H1 (cell line): ENCODE measurements around the gene YIPF1. TPM values are rescaled to one million over a fixed set of nuclear protein-coding genes. Genes with fewer than 3 reads are reported as not detected.

Experiments used
- CTCF ChIA-PET: fragments of 300-600 bp; sonication (Branson Sonifier 250); formaldehyde crosslinking; loops from one replicate; lab custom pipeline; 2021; ENCODE audit not compliant: partially characterized antibody; lab: Charles Lee
- POLR2A ChIA-PET: fragments of 300-600 bp; sonication (Branson Sonifier 250); formaldehyde crosslinking; loops from one replicate; lab custom pipeline; 2021; ENCODE audit warnings: inconsistent platforms; ENCODE audit not compliant: partially characterized antibody; lab: Charles Lee
- DNase-seq, 2 experiments: peaks; one replicate each; pipeline versions ENCODE4 v3.0.0 to v3.0.0-alpha.2; 2010 to 2022; ENCODE audit warnings: low spot score in 2 of 2, low read depth in 1 of 2, mixed read lengths in 1 of 2
- FAIRE-seq: peaks from 2 replicates; lab custom pipeline; 2011; peaks lifted over from hg19 to GRCh38; lab: Jason Lieb, UNC
- H2AFZ ChIP-seq: 2 replicates; pipeline ENCODE4 v1.8.1; 2012; ENCODE audit warnings: low read length, inconsistent platforms
- H2AK5ac ChIP-seq: 2 replicates; pipeline ENCODE4 v1.6.1; 2013; ENCODE audit warnings: low read depth, low read length
- H2BK120ac ChIP-seq: replicated peaks from 2 replicates; pipeline ENCODE3; 2013; ENCODE audit warnings: low read depth, low read length, inconsistent platforms
- H2BK12ac ChIP-seq: 2 replicates; pipeline ENCODE4 v1.6.1; 2013; ENCODE audit warnings: low read depth, low read length
- H2BK15ac ChIP-seq: 2 replicates; pipeline ENCODE4 v1.6.1; 2013; ENCODE audit warnings: low read length
- H2BK20ac ChIP-seq: 2 replicates; pipeline ENCODE4 v1.6.1; 2013; ENCODE audit warnings: low read length
- H2BK5ac ChIP-seq: 2 replicates; pipeline ENCODE4 v1.6.1; 2013; ENCODE audit warnings: low read depth, low read length
- H3K14ac ChIP-seq: 2 replicates; pipeline ENCODE4 v1.6.1; 2013; ENCODE audit warnings: inconsistent platforms; ENCODE audit not compliant: insufficient read length
- H3K18ac ChIP-seq: 2 replicates; pipeline ENCODE4 v1.6.1; 2013; ENCODE audit warnings: low read length; ENCODE audit errors: extremely low read depth
- H3K23ac ChIP-seq: 2 replicates; pipeline ENCODE4 v1.6.1; 2013; ENCODE audit warnings: inconsistent platforms; ENCODE audit not compliant: insufficient read length
- H3K23me2 ChIP-seq: 2 replicates; pipeline ENCODE4 v1.6.1; 2013; ENCODE audit warnings: low read depth, low read length
- H3K27ac ChIP-seq: 2 replicates; pipeline ENCODE4 v1.6.1; 2011; ENCODE audit warnings: low read depth, low read length, inconsistent platforms
- H3K27me3 ChIP-seq, 4 experiments: replicated peaks in 1 of 4; 1 replicate in 1 of 4; 2 replicates in 3 of 4; pipeline versions ENCODE4 v1.6.1 to v1.8.1; 2011 to 2013; ENCODE audit warnings: low read length in 3 of 4, mild to moderate bottlenecking in 3 of 4, inconsistent platforms in 2 of 4, mixed read lengths in 2 of 4, moderate library complexity in 1 of 4; ENCODE audit not compliant: control insufficient read depth in 3 of 4, insufficient read depth in 3 of 4; ENCODE audit errors: extremely low read depth in 1 of 4
- H3K36me3 ChIP-seq, 4 experiments: 2 replicates each; pipeline versions ENCODE4 v1.6.1 to v1.8.1; 2011 to 2013; ENCODE audit warnings: mild to moderate bottlenecking in 4 of 4, low read length in 3 of 4, moderate library complexity in 2 of 4, control low read depth in 1 of 4, inconsistent platforms in 1 of 4; ENCODE audit not compliant: insufficient read depth in 4 of 4, control insufficient read depth in 2 of 4
- H3K4ac ChIP-seq: replicated peaks from 2 replicates; pipeline ENCODE3; 2013; ENCODE audit warnings: low read length, low read depth, mixed read lengths, inconsistent platforms; ENCODE audit not compliant: insufficient read length
- H3K4me1 ChIP-seq, 4 experiments: replicated peaks in 1 of 4; 1 replicate in 1 of 4; 2 replicates in 3 of 4; pipeline versions ENCODE4 v1.6.1 to v1.8.1; 2011 to 2013; ENCODE audit warnings: low read length in 3 of 4, inconsistent platforms in 2 of 4, mixed read lengths in 1 of 4; ENCODE audit not compliant: insufficient read depth in 4 of 4, control insufficient read depth in 3 of 4
- H3K4me2 ChIP-seq, 2 experiments: 2 replicates each; pipeline versions ENCODE4 v1.6.1 to v1.8.1; 2011 to 2013; ENCODE audit warnings: low read depth in 2 of 2, low read length in 2 of 2, control low read depth in 1 of 2, inconsistent platforms in 1 of 2, mild to moderate bottlenecking in 1 of 2; ENCODE audit not compliant: insufficient read depth in 1 of 2
- H3K4me3 ChIP-seq, 4 experiments: fragments of 200-600, 300-600 bp in 1 of 4; sonication (generic), shearing (Covaris generic), sonication (Bioruptor Twin) in 1 of 4; 2 replicates each; pipeline versions ENCODE4 v1.5.1 to v1.8.1; 2011 to 2016; ENCODE audit warnings: low read length in 4 of 4, low read depth in 3 of 4, control low read depth in 2 of 4, inconsistent platforms in 2 of 4, mild to moderate bottlenecking in 2 of 4, mixed read lengths in 1 of 4, moderate library complexity in 1 of 4; ENCODE audit not compliant: insufficient read depth in 2 of 4; ENCODE audit errors: extremely low read depth in 1 of 4
- H3K56ac ChIP-seq: replicated peaks from 2 replicates; pipeline ENCODE3; 2013; ENCODE audit warnings: low read depth, mild to moderate bottlenecking, mixed read lengths, low read length, inconsistent platforms; ENCODE audit not compliant: insufficient read length
- H3K79me1 ChIP-seq: 2 replicates; pipeline ENCODE4 v1.6.1; 2013; ENCODE audit warnings: low read depth, low read length, control low read depth
- H3K79me2 ChIP-seq, 2 experiments: 2 replicates each; pipeline versions ENCODE4 v1.6.1 to v1.8.1; 2012 to 2013; ENCODE audit warnings: low read length in 2 of 2, mild to moderate bottlenecking in 2 of 2, inconsistent platforms in 1 of 2; ENCODE audit not compliant: insufficient read depth in 2 of 2, control insufficient read depth in 1 of 2
- H3K9ac ChIP-seq, 4 experiments: replicated peaks in 1 of 4; 1 replicate in 1 of 4; 2 replicates in 3 of 4; pipeline versions ENCODE4 v1.6.1 to v1.8.1; 2011 to 2013; ENCODE audit warnings: low read depth in 3 of 4, low read length in 3 of 4, control low read depth in 2 of 4, mild to moderate bottlenecking in 2 of 4, moderate library complexity in 2 of 4, inconsistent platforms in 1 of 4; ENCODE audit errors: extremely low read depth in 1 of 4
- H3K9me3 ChIP-seq, 2 experiments: 2 replicates each; pipeline versions ENCODE4 v1.6.1 to v1.8.1; 2012 to 2013; ENCODE audit warnings: mild to moderate bottlenecking in 2 of 2, moderate library complexity in 2 of 2, control low read depth in 1 of 2, inconsistent platforms in 1 of 2, low read depth in 1 of 2, low read length in 1 of 2, mixed read lengths in 1 of 2; ENCODE audit not compliant: insufficient read depth in 2 of 2
- H4K20me1 ChIP-seq, 2 experiments: replicated peaks in 1 of 2; 2 replicates each; pipeline versions ENCODE3 to v1.8.1; 2011 to 2013; ENCODE audit warnings: inconsistent platforms in 2 of 2, low read length in 2 of 2, mild to moderate bottlenecking in 1 of 2; ENCODE audit not compliant: insufficient read depth in 2 of 2, control insufficient read depth in 1 of 2
- H4K5ac ChIP-seq: 2 replicates; pipeline ENCODE4 v1.6.1; 2013; ENCODE audit warnings: low read length, low read depth, mixed read lengths, inconsistent platforms; ENCODE audit not compliant: insufficient read length
- H4K8ac ChIP-seq: 2 replicates; pipeline ENCODE4 v1.8.0; 2013; ENCODE audit warnings: mild to moderate bottlenecking, moderate library complexity, low read length, inconsistent platforms; ENCODE audit not compliant: insufficient read depth; ENCODE audit errors: extremely low read depth
- H4K91ac ChIP-seq: replicated peaks from 2 replicates; pipeline ENCODE3; 2013; ENCODE audit warnings: low read length, mixed read lengths, inconsistent platforms; ENCODE audit not compliant: insufficient read length
- BACH1 ChIP-seq: IDR thresholded peaks from 2 replicates; pipeline ENCODE4 v1.6.1; 2012; ENCODE audit warnings: low read length, improper control_type of control experiment
- BCL11A ChIP-seq, 2 experiments: IDR thresholded peaks; one replicate each; pipeline ENCODE4 v1.6.1; 2011; ENCODE audit warnings: low read depth in 2 of 2, low read length in 2 of 2, mild to moderate bottlenecking in 2 of 2
- EGR1 ChIP-seq: IDR thresholded peaks from 2 replicates; pipeline ENCODE4 v1.6.1; 2011; ENCODE audit warnings: low read depth, low read length, borderline replicate concordance
- HDAC2 ChIP-seq, 2 experiments: fragments of 300-600 bp in 1 of 2; sonication (generic) in 1 of 2; IDR thresholded peaks; 2 replicates each; pipeline ENCODE4 v1.6.1; 2011 to 2012; ENCODE audit warnings: low read depth in 2 of 2, low read length in 2 of 2, mild to moderate bottlenecking in 2 of 2, moderate library complexity in 2 of 2, borderline replicate concordance in 1 of 2, inconsistent platforms in 1 of 2
- POU5F1 ChIP-seq: IDR thresholded peaks from 2 replicates; pipeline ENCODE4 v1.6.1; 2011; ENCODE audit warnings: low read depth, mild to moderate bottlenecking, low read length, moderate library complexity
- SP2 ChIP-seq: IDR thresholded peaks from 2 replicates; pipeline ENCODE4 v1.6.1; 2012; ENCODE audit warnings: mild to moderate bottlenecking, low read length, inconsistent platforms
- TBP ChIP-seq: IDR thresholded peaks from 2 replicates; pipeline ENCODE4 v1.6.1; 2011; ENCODE audit warnings: low read depth, low read length, improper control_type of control experiment
- WGBS, 2 experiments: shearing (Covaris generic) in 1 of 2; methylation state at CpG; one replicate each; pipeline versions ENCODE4 v1.1.6 to v1.1.7; 2013 to 2015; ENCODE audit warnings: low lambda C conversion rate in 2 of 2, mixed read lengths in 2 of 2, inconsistent platforms in 1 of 2, low coverage in 1 of 2, missing lambda C conversion rate in 1 of 2; ENCODE audit not compliant: insufficient replicate concordance in 2 of 2, insufficient coverage in 1 of 2, insufficient read length in 1 of 2; ENCODE audit errors: extremely low coverage in 1 of 2, missing lambda C conversion rate in 1 of 2; 5-methylcytosine and 5-hydroxymethylcytosine counted together
- polyA plus RNA-seq, 7 experiments: library from polyadenylated mRNA; depleted of rRNA in 3 of 7; stranded (reverse) in 5 of 7; unstranded in 2 of 7; fragments of >200 nt in 5 of 7; fragments of 200-250 nt in 2 of 7; gene quantifications; 1 replicate in 5 of 7; 2 replicates in 1 of 7; 4 replicates in 1 of 7; pipeline versions ENCODE4 v1.2.1 to v1.2.3, GENCODE V29; 2011 to 2013; ENCODE audit warnings: missing spikeins in 2 of 7, mixed read lengths in 2 of 7
- total RNA-seq: library from RNA; stranded (reverse); fragmentation: NEBNext Ultra II Directional; extraction: Animal tissue kit (Norgen Biotek cat#: 25700); gene quantifications from 2 replicates; pipeline ENCODE4 v1.2.1, GENCODE V29; 2021

The YIPF1 gene
- total and polyA plus RNA-seq, 2 of the 8 experiments (the other 6 are each of a cell fraction or from before 2014, with no cell fraction given) = 31.8 to 53.7 TPM

DNA sequence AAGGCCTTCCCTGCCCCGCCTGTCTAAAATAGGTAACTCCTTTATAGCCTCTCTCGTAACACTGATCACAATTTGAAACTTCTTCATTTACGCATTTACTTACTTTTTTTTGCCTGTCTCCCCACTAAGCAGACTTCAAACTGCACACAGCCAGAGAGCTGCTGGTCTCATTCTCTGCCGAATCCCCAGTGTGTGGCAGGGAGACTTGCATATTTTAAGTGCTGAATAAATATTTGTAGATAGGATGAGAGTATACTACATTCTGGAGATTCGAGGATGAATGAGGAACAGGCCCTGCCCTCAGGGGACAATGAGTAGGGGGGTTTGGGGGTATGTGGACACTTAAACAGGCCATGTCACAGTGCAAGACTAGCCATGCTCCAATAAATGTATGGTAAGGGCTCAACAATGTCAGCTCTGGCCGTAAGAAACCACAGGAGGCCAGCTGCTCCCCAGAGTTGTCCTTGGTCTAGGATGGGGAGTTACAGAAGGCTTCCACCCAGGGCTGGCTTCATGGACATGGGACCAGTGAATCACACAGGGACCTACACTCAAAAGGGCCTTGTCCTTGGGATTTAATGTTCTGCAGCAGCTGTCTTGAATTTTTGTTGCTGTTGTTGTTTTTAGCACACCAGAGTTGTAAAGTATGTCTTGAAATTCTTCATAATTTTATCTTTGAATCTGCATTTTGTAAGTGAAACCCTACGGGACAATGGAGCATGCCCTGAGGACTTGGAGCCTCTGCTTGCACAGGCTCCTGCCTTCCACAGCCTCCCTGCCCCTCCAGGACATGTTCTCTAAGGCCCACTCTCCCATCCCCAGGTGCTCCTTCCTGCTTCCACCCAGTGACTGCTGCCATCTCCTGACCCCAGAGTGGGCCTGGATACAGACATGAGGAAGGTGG, 12.9 kb upstream of the YIPF1 start:
- Histone ChIP-seq H3K4me1 (no peaks in the 10 kb centered on the region; a peak in 1 of 7 replicates), H3K27me3 (no peaks in the 10 kb centered on the region), H3K4me2 (no peak overlapping the region), H3K79me2 (no peaks in the 10 kb centered on the region), H3K9ac (no peak overlapping the region), H4K91ac (no peak overlapping the region), H4K20me1 (no peaks in the 10 kb centered on the region), H2AFZ (no peak overlapping the region), H3K23me2 (no peaks in the 10 kb centered on the region), H2BK15ac (no peak overlapping the region), H2BK5ac (no peak overlapping the region), H3K23ac (no peak overlapping the region), H3K18ac (no peak overlapping the region), H4K5ac (no peak overlapping the region), H3K9me3 (no peaks in the 10 kb centered on the region), H2BK120ac (no peak overlapping the region), H3K36me3 (no peaks in the 10 kb centered on the region), H3K79me1 (no peaks in the 10 kb centered on the region), H4K8ac (no peak overlapping the region; the same call in 1 of the 2 replicates), H3K14ac (no peak overlapping the region), H2BK12ac (no peak overlapping the region), H3K56ac (no peak overlapping the region), H3K4ac (no peak overlapping the region), H2BK20ac (no peak overlapping the region), H2AK5ac (no peak overlapping the region), H3K27ac (no peak overlapping the region), H3K4me3 (no peak overlapping the region)
- TF ChIP-seq EGR1 (no peak), BACH1 (no peak), TBP (no peak), HDAC2 (IDR thresholded peaks at IDR 0.05; ENCODE audit: borderline replicate concordance in 1 of 2, low read depth in 2 of 2, low read length in 2 of 2) (no peak), SP2 (no peak), POU5F1 (no peak), BCL11A (IDR thresholded peaks at IDR 0.05; ENCODE audit: low read depth in 2 of 2, low read length in 2 of 2) (no peak)
- no peak for FAIRE-seq
- ChIA-PET POLR2A (interaction anchor here (1.6 kb wide), 1 partner anchor 8 kb away, joined by 5 read pairs; no protein-coding TSS in a partner anchor), CTCF (interaction anchor here (0.9 to 2.8 kb wide), 6 partner anchors 7 to 57 kb away, joined by 3 to 10 read pairs (median 4); no protein-coding TSS in a partner anchor)
- WGBS, 2 experiments = 93% methylated on average over 7 of the region's 7 CpGs; no CpG with 5 or more reads in 1 of the 2 experiments
- no peak for DNase-seq
